Fibroblast of skin of left biceps (primary cell): Measurements from ENCODE around the gene ALOX5AP.
"Not testable (repeated sequence)": the region's sequence is repeated elsewhere in the genome, so short reads cannot be mapped to it uniquely, and the experiment has no call there.

Source experiments
- DNase-seq, 2 experiments: peaks; one replicate each; pipeline ENCODE4 v3.0.0-alpha.2; 2013; ENCODE audit warnings: low read depth in 2 of 2

The ALOX5AP gene

GRCh38 chr13:30737511-30738337 lies 2.4 kb downstream of the ALOX5AP start:
- no peak for DNase-seq

- DNase-seq: no peak
Observed at GRCh38 chr13:30738526-30739236, 3.3 kb downstream of the ALOX5AP start.

- no peak for DNase-seq
Observed at GRCh38 chr13:30739237-30739528, 3.8 kb downstream of the ALOX5AP start.

GRCh38 chr13:30739761-30740642 lies 4.7 kb downstream of the ALOX5AP start:
- peak in 1 of 2 experiments; percentile 43 for DNase-seq

- DNase-seq: no peak
Observed at GRCh38 chr13:30742901-30743300, 7.6 kb downstream of the ALOX5AP start.

GRCh38 chr13:30743319-30744055 lies 8.1 kb downstream of the ALOX5AP start:
- DNase-seq: peak; percentile 98 to 99

GRCh38 chr13:30744056-30744680 lies 8.8 kb downstream of the ALOX5AP start:
- DNase-seq: no peak

GRCh38 chr13:30744681-30745077 lies 9.3 kb downstream of the ALOX5AP start:
- DNase-seq: no peak

GRCh38 chr13:30745906-30746686 lies 10.8 kb downstream of the ALOX5AP start:
- no peak for DNase-seq

GRCh38 chr13:30746791-30747190 lies 11.4 kb downstream of the ALOX5AP start:
- no peak for DNase-seq

GRCh38 chr13:30747845-30748244 lies 12.5 kb downstream of the ALOX5AP start:
- not testable (repeated sequence) for DNase-seq

- no peak for DNase-seq
Observed at GRCh38 chr13:30748717-30749116, 13.4 kb downstream of the ALOX5AP start.

GRCh38 chr13:30750036-30750435 lies 14.7 kb downstream of the ALOX5AP start:
- no peak for DNase-seq

- DNase-seq: no peak
Observed at GRCh38 chr13:30751183-30751933, 16.0 kb downstream of the ALOX5AP start.

- no peak for DNase-seq
Observed at GRCh38 chr13:30752201-30752797, 17.0 kb downstream of the ALOX5AP start.

GRCh38 chr13:30753030-30753616 lies 17.8 kb downstream of the ALOX5AP start:
- DNase-seq: no peak

- no peak for DNase-seq
Observed at GRCh38 chr13:30755678-30756077, 20.3 kb downstream of the ALOX5AP start.

- DNase-seq: no peak
Observed at GRCh38 chr13:30757026-30757742, 21.8 kb downstream of the ALOX5AP start.
